ENCODE measurements around the gene NTMT2. TPM values are rescaled to one million over a fixed set of nuclear protein-coding genes. Genes with fewer than 3 reads are reported as not detected.

Gene NTMT2
- total and polyA plus RNA-seq, 2 of the 8 experiments (the other 6 are each of a cell fraction or from before 2014, with no cell fraction given) = 0.38 TPM; not detected in 1

GRCh38 chr1:170157820-170158219 is 12.1 kb downstream of the NTMT2 start (continued):
- TF ChIP-seq NANOG (IDR thresholded peaks at IDR 0.05; ENCODE audit: insufficient read depth, low read depth, low read length, poor library complexity, severe bottlenecking) = no peak
- no peak for TF ChIP-seq SIRT6 (IDR thresholded peaks at IDR 0.05; ENCODE audit: low read length)
- no peak for TF ChIP-seq BCL11A (IDR thresholded peaks at IDR 0.05; ENCODE audit: low read depth in 2 of 2, low read length in 2 of 2)
